GM12878 (cell line): ENCODE data around the gene EIF2B5. TPM values are rescaled to one million over a fixed set of nuclear protein-coding genes. Genes with fewer than 3 reads are reported as not detected.

Experiments used
- ATAC-seq: fragments of 200-7000 bp; cut with Tn5 transposase; 3 replicates; pipeline ENCODE4 v1.9.1; 2020; ENCODE audit warnings: mild to moderate bottlenecking, moderate library complexity
- BruUV-seq: library from RNA; stranded (reverse); fragments of 400-500 nt; replicated peaks from 2 replicates; lab custom pipeline; 2021; lab: Mats Ljungman, UMichigan
- CTCF ChIA-PET: fragments of 300-600 bp; sonication (Branson Sonifier 250); formaldehyde crosslinking; extraction: SDS; loops from one replicate; lab custom pipeline; 2021; ENCODE audit warnings: inconsistent platforms; lab: Yijun Ruan, JAX
- POLR2A ChIA-PET: fragments of 350-600 bp; formaldehyde crosslinking; extraction: SDS; loops from one replicate; lab custom pipeline; 2021; ENCODE audit warnings: inconsistent platforms; lab: Charles Lee
- RAD21 ChIA-PET: fragments of 300-600 bp; sonication (Branson Sonifier 250); formaldehyde crosslinking; loops from one replicate; lab custom pipeline; 2023; ENCODE audit warnings: antibody characterized with exemption; ENCODE audit not compliant: unreplicated experiment; lab: Charles Lee
- SMC1A ChIA-PET: fragments of 300-600 bp; sonication (Branson Sonifier 250); formaldehyde crosslinking; loops from one replicate; lab custom pipeline; 2023; ENCODE audit not compliant: unreplicated experiment, uncharacterized antibody; lab: Charles Lee
- DNase-seq: peaks from one replicate; pipeline ENCODE4 v3.0.0-alpha.2; 2011; ENCODE audit warnings: low read depth, low spot score
- FAIRE-seq: peaks from 3 replicates; lab custom pipeline; 2011; peaks lifted over from hg19 to GRCh38; lab: Jason Lieb, UNC
- H2AFZ ChIP-seq: 2 replicates; pipeline ENCODE4 v1.6.0; 2011; ENCODE audit warnings: low read depth, low read length, control low read depth; ENCODE audit not compliant: control insufficient read depth
- H3K27ac ChIP-seq: 2 replicates; pipeline ENCODE4 v1.5.1; 2011; ENCODE audit warnings: control low read depth; ENCODE audit not compliant: control insufficient read depth, insufficient read depth
- H3K27me3 ChIP-seq, 2 experiments: replicated peaks in 1 of 2; 2 replicates each; pipeline versions ENCODE4 v1.6.0 to v1.6.1; 2011; ENCODE audit warnings: low read length in 1 of 2; ENCODE audit not compliant: control insufficient read depth in 2 of 2, insufficient read depth in 2 of 2
- H3K36me3 ChIP-seq, 2 experiments: 2 replicates each; pipeline ENCODE4 v1.5.1; 2011; ENCODE audit warnings: low read length in 1 of 2; ENCODE audit not compliant: control insufficient read depth in 2 of 2, insufficient read depth in 2 of 2
- H3K4me1 ChIP-seq: 2 replicates; pipeline ENCODE4 v1.6.1; 2011; ENCODE audit warnings: mild to moderate bottlenecking, low read length, moderate library complexity, mixed read lengths; ENCODE audit not compliant: control insufficient read depth, insufficient read depth
- H3K4me2 ChIP-seq: 2 replicates; pipeline ENCODE4 v1.6.0; 2011; ENCODE audit warnings: control low read depth; ENCODE audit not compliant: control insufficient read depth, insufficient read depth
- H3K4me3 ChIP-seq: fragments of 200-600 bp; sonication (generic); 2 replicates; pipeline ENCODE4 v1.5.1; 2016
- H3K79me2 ChIP-seq: 2 replicates; pipeline ENCODE4 v1.6.0; 2011; ENCODE audit warnings: low read length; ENCODE audit not compliant: control insufficient read depth, insufficient read depth
- H3K9ac ChIP-seq: 2 replicates; pipeline ENCODE4 v1.8.0; 2011; ENCODE audit warnings: low read length, control low read depth, mixed read lengths; ENCODE audit not compliant: control insufficient read depth, insufficient read depth
- H3K9me3 ChIP-seq: replicated peaks from 3 replicates; pipeline ENCODE4 v1.5.1; 2011; ENCODE audit warnings: mild to moderate bottlenecking, low read length; ENCODE audit not compliant: control insufficient read depth, insufficient read depth
- H4K20me1 ChIP-seq: 2 replicates; pipeline ENCODE4 v1.6.0; 2011; ENCODE audit not compliant: control insufficient read depth, insufficient read depth
- ATF2 ChIP-seq: IDR thresholded peaks from 2 replicates; pipeline ENCODE4 v1.6.1; 2012; ENCODE audit warnings: low read length, inconsistent platforms
- ETV6 ChIP-seq, 2 experiments: fragments of 450-650 bp in 1 of 2; IDR thresholded peaks in 1 of 2; conservative IDR thresholded peaks in 1 of 2; 2 replicates each; pipeline ENCODE4 v1.6.1; 2014; ENCODE audit warnings: antibody characterized with exemption in 1 of 2, borderline replicate concordance in 1 of 2, low read depth in 1 of 2, mild to moderate bottlenecking in 1 of 2, moderate library complexity in 1 of 2
- FOXK2 ChIP-seq: fragments of 450-650 bp; IDR thresholded peaks from 2 replicates; pipeline ENCODE4 v1.6.1; 2017; ENCODE audit warnings: mild to moderate bottlenecking, moderate library complexity
- GABPA ChIP-seq: IDR thresholded peaks from 2 replicates; pipeline ENCODE4 v1.6.1; 2014; ENCODE audit warnings: antibody characterized with exemption, low read depth, mild to moderate bottlenecking, inconsistent platforms
- GATAD2B ChIP-seq: fragments of 450-650 bp; conservative IDR thresholded peaks from 2 replicates; pipeline ENCODE4 v1.6.1; 2017; ENCODE audit warnings: low read depth, mild to moderate bottlenecking, moderate library complexity
- IRF4 ChIP-seq: IDR thresholded peaks from 2 replicates; pipeline ENCODE4 v1.6.1; 2011; ENCODE audit warnings: low read depth, low read length
- NBN ChIP-seq: fragments of 450-650 bp; IDR thresholded peaks from 2 replicates; pipeline ENCODE4 v1.6.1; 2016
- NFYA ChIP-seq: IDR thresholded peaks from 2 replicates; pipeline ENCODE4 v1.6.1; 2011; ENCODE audit warnings: low read depth, mild to moderate bottlenecking, low read length, improper control_type of control experiment, borderline replicate concordance
- NFYB ChIP-seq: IDR thresholded peaks from 2 replicates; pipeline ENCODE4 v1.6.1; 2011; ENCODE audit warnings: low read depth, mild to moderate bottlenecking, low read length, improper control_type of control experiment, moderate library complexity; ENCODE audit not compliant: insufficient read depth
- NR2F1 ChIP-seq: fragments of 450-650 bp; conservative IDR thresholded peaks from 2 replicates; pipeline ENCODE4 v1.6.1; 2017; ENCODE audit warnings: mild to moderate bottlenecking
- PAX5 ChIP-seq: IDR thresholded peaks from 2 replicates; pipeline ENCODE4 v1.6.1; 2011; ENCODE audit warnings: low read depth, low read length, borderline replicate concordance
- POLR2A ChIP-seq: IDR thresholded peaks from 2 replicates; pipeline ENCODE4 v1.6.1; 2011; ENCODE audit warnings: low read depth, mild to moderate bottlenecking, low read length
- POLR2AphosphoS2 ChIP-seq: IDR thresholded peaks from 2 replicates; pipeline ENCODE4 v1.6.1; 2011; ENCODE audit warnings: low read depth, mild to moderate bottlenecking, low read length, improper control_type of control experiment, moderate library complexity
- RELB ChIP-seq: fragments of 450-650 bp; IDR thresholded peaks from 2 replicates; pipeline ENCODE4 v1.6.1; 2017; ENCODE audit warnings: low read depth, mild to moderate bottlenecking, moderate library complexity
- TBL1XR1 ChIP-seq: IDR thresholded peaks from 2 replicates; pipeline ENCODE4 v1.6.1; 2012; ENCODE audit warnings: low read depth, low read length, improper control_type of control experiment
- ZZZ3 ChIP-seq: IDR thresholded peaks from 2 replicates; pipeline ENCODE4 v1.6.1; 2011; ENCODE audit warnings: low read depth; ENCODE audit not compliant: control insufficient read depth, insufficient read length
- WGBS: methylation state at CpG from one replicate; pipeline ENCODE4 v1.1.6; 2016; ENCODE audit warnings: low lambda C conversion rate; ENCODE audit not compliant: insufficient replicate concordance, insufficient coverage; ENCODE audit errors: missing lambda C conversion rate; 5-methylcytosine and 5-hydroxymethylcytosine counted together
- in situ Hi-C: fragments of 300-500 bp; cut with MboI; formaldehyde crosslinking; loops from 9 replicates; pipeline ENCODE4 v1.14.3; 2018; ENCODE audit warnings: mixed read lengths
- intact Hi-C: fragments of 100-400 bp; cut with micrococcal nuclease; formaldehyde crosslinking; loops from one replicate; pipeline ENCODE4 v1.14.2; 2022; ENCODE audit not compliant: unreplicated experiment
- polyA plus RNA-seq, 11 experiments: library from polyadenylated mRNA; depleted of rRNA in 4 of 11; unstranded in 6 of 11; stranded (reverse) in 5 of 11; fragments of >200 nt; fragmentation: Nextera tagmentation in 4 of 11; fragmentation: Illumina TruSeq in 1 of 11; extraction: Ambion mirVana in 4 of 11; extraction: Trizol in 1 of 11; gene quantifications; 1 replicate in 1 of 11; 2 replicates in 10 of 11; pipeline versions ENCODE4 v1.2.1 to v1.2.3, GENCODE V29; 2011 to 2016; ENCODE audit warnings: inconsistent platforms in 2 of 11, missing spikeins in 2 of 11, low read depth in 1 of 11
- total RNA-seq, 4 experiments: library from RNA; depleted of rRNA in 3 of 4; stranded (reverse); fragments of >200 nt in 3 of 4; fragmentation: Illumina TruSeq in 1 of 4; extraction: Trizol in 1 of 4; gene quantifications; 2 replicates each; pipeline versions ENCODE4 v1.2.1 to v1.2.3, GENCODE V29; 2013 to 2021

EIF2B5 gene
- total and polyA plus RNA-seq, 10 of the 15 experiments (the other 5 are each of a cell fraction or from before 2014, with no cell fraction given), result 13.7 to 82.7 (median 52.2) TPM

- TF ChIP-seq ATF2 (no peak), NBN (0 out of 2 replicates have a peak, but pooled peaks have one; percentile 15), NFYB (no peak), ETV6 (conservative IDR thresholded peaks at IDR 0.05 in 1 of 2, IDR thresholded peaks at IDR 0.05 in 1 of 2; ENCODE audit: borderline replicate concordance in 1 of 2, low read depth in 1 of 2) (no peak)
- TF ChIP-seq, all 136 proteins: peak for 4
Measured at GRCh38 chr3:184155644-184156521, 20.7 kb downstream of the EIF2B5 start (continued).

GRCh38 chr3:184156522-184156955 lies 21.4 kb downstream of the EIF2B5 start:
- ChIA-PET CTCF (interaction anchor here (1.4 to 1.6 kb wide), 2 partner anchors 22 to 31 kb away, joined by 3 to 7 read pairs; partner anchors contain the start of gene EIF2B5), RAD21 (interaction anchor here (1.1 to 2.2 kb wide), 4 partner anchors 12 to 132 kb away, joined by 3 to 10 read pairs (median 5); partner anchors contain the start of genes ABCF3 and EIF2B5), POLR2A (interaction anchor here (0.5 to 2.4 kb wide), 5 partner anchors 8 to 69 kb away, joined by 3 to 7 read pairs (median 5); partner anchors contain the start of genes ABCF3 and AP2M1), SMC1A (interaction anchor here (0.7 to 1.4 kb wide), 2 partner anchors 90 to 93 kb away, joined by 3 to 4 read pairs; no protein-coding TSS in a partner anchor)
- no TSS peak for BruUV-seq
- DNase-seq, result no peak
- in situ Hi-C loops (no loop called here), intact Hi-C loops (loop anchor here (1.0 kb wide), 1 partner anchor 29 kb away; no protein-coding TSS in a partner anchor)
- no peaks in the 10 kb centered on the region for H4K20me1 ChIP-seq
- no peaks in the 10 kb centered on the region for H3K36me3 ChIP-seq
- peak overlapping the region; percentile 35 for H3K27ac ChIP-seq
- ATAC-seq, result peak; percentile 50
- H3K9me3 ChIP-seq, result no peaks in the 10 kb centered on the region
- H3K79me2 ChIP-seq, result peaks cover 42% of the 10 kb centered on the region
- H3K9ac ChIP-seq, result peak overlapping the region; percentile 88
- peak overlapping the region; percentile 12 for H2AFZ ChIP-seq
- no peak for FAIRE-seq
- no peaks in the 10 kb centered on the region for H3K27me3 ChIP-seq
- H3K4me3 ChIP-seq, result peak overlapping the region; percentile 82
- H3K4me1 ChIP-seq, result peaks cover 9% of the 10 kb centered on the region
- whole genome bisulfite sequencing, result 2% methylated on average over 6 of the region's 6 CpGs
- peak overlapping the region; percentile 78 for H3K4me2 ChIP-seq
- TF ChIP-seq GATAD2B (0 out of 2 replicates have a peak, but pooled peaks have one; percentile 23), TBL1XR1 (no peak), FOXK2 (no peak), IRF4 (no peak), ETV6 (conservative IDR thresholded peaks at IDR 0.05 in 1 of 2, IDR thresholded peaks at IDR 0.05 in 1 of 2; ENCODE audit: borderline replicate concordance in 1 of 2, low read depth in 1 of 2) (no peak), POLR2A (no peak), RELB (peak; percentile 52; the same call in 1 of the 2 replicates), ATF2 (no peak), PAX5 (no peak), NR2F1 (peak; percentile 39; the same call in 1 of the 2 replicates), POLR2AphosphoS2 (no peak), NFYA (no peak), GABPA (no peak), ZZZ3 (no peak)
